IMR-90 (cell line): ENCODE results near the gene MAEA. TPM values are rescaled to one million over a fixed set of nuclear protein-coding genes. Genes with fewer than 3 reads are reported as not detected.

ENCODE experiments used
- ATAC-seq: fragments of 200-7000 bp; cut with Tn5 transposase; 2 replicates; pipeline ENCODE4 v1.9.1; 2020; ENCODE audit warnings: low read depth, mild to moderate bottlenecking, moderate library complexity
- BruUV-seq: library from RNA; stranded (reverse); fragments of 400-500 nt; replicated peaks from 2 replicates; lab custom pipeline; 2021; lab: Mats Ljungman, UMichigan
- CTCF ChIA-PET: fragments of 300-600 bp; formaldehyde crosslinking; extraction: SDS; loops from one replicate; lab custom pipeline; 2021; ENCODE audit warnings: antibody characterized with exemption; lab: Yijun Ruan, JAX
- POLR2A ChIA-PET: fragments of 300-600 bp; sonication (Branson Sonifier 250); formaldehyde crosslinking; loops from one replicate; lab custom pipeline; 2022; ENCODE audit warnings: antibody characterized with exemption; ENCODE audit not compliant: unreplicated experiment; lab: Charles Lee
- DNase-seq: peaks from one replicate; pipeline ENCODE4 v3.0.0; 2013
- H2AFZ ChIP-seq: replicated peaks from 2 replicates; pipeline ENCODE3; 2013; ENCODE audit warnings: low read length, mild to moderate bottlenecking; ENCODE audit not compliant: poor library complexity
- H2AK5ac ChIP-seq: 2 replicates; pipeline ENCODE4 v1.6.1; 2013; ENCODE audit warnings: low read depth, low read length, inconsistent platforms
- H2AK9ac ChIP-seq: replicated peaks from 2 replicates; pipeline ENCODE3; 2013; ENCODE audit warnings: mild to moderate bottlenecking, low read depth, low read length, moderate library complexity; ENCODE audit not compliant: poor library complexity
- H2BK120ac ChIP-seq: 2 replicates; pipeline ENCODE4 v1.6.1; 2013; ENCODE audit warnings: low read depth, low read length, inconsistent platforms
- H2BK15ac ChIP-seq: 3 replicates; pipeline ENCODE4 v1.6.1; 2013; ENCODE audit warnings: low read depth, low read length, inconsistent platforms
- H2BK20ac ChIP-seq: 2 replicates; pipeline ENCODE4 v1.6.1; 2013; ENCODE audit warnings: low read depth, mild to moderate bottlenecking, inconsistent platforms, low read length, moderate library complexity
- H2BK5ac ChIP-seq: 2 replicates; pipeline ENCODE4 v1.6.1; 2013; ENCODE audit warnings: mild to moderate bottlenecking, low read depth, low read length, inconsistent platforms; ENCODE audit not compliant: poor library complexity, severe bottlenecking
- H3K14ac ChIP-seq: replicated peaks from 2 replicates; pipeline ENCODE4 v1.6.1; 2013; ENCODE audit warnings: low read depth, low read length, inconsistent platforms
- H3K18ac ChIP-seq: 2 replicates; pipeline ENCODE4 v1.6.1; 2013; ENCODE audit warnings: low read depth, low read length, control low read depth
- H3K23ac ChIP-seq: 2 replicates; pipeline ENCODE4 v1.6.1; 2013; ENCODE audit warnings: low read depth, low read length, inconsistent platforms
- H3K27ac ChIP-seq: 2 replicates; pipeline ENCODE4 v1.5.1; 2013; ENCODE audit warnings: mild to moderate bottlenecking, control low read depth, low read length; ENCODE audit not compliant: insufficient read depth
- H3K27me3 ChIP-seq: 2 replicates; pipeline ENCODE4 v1.6.1; 2013; ENCODE audit warnings: low read length; ENCODE audit not compliant: control insufficient read depth, insufficient read depth
- H3K36me3 ChIP-seq: 2 replicates; pipeline ENCODE4 v1.6.1; 2013; ENCODE audit warnings: low read length, mixed read lengths; ENCODE audit not compliant: control insufficient read depth, insufficient read depth
- H3K4ac ChIP-seq: 2 replicates; pipeline ENCODE4 v1.6.1; 2013; ENCODE audit warnings: low read depth, low read length, inconsistent platforms
- H3K4me1 ChIP-seq: 2 replicates; pipeline ENCODE4 v1.6.1; 2013; ENCODE audit warnings: low read length, mixed read lengths; ENCODE audit not compliant: control insufficient read depth, insufficient read depth
- H3K4me2 ChIP-seq: 2 replicates; pipeline ENCODE4 v1.6.1; 2013; ENCODE audit warnings: low read depth, mild to moderate bottlenecking, control low read depth, low read length, moderate library complexity
- H3K4me3 ChIP-seq: 2 replicates; pipeline ENCODE4 v1.5.1; 2013; ENCODE audit warnings: low read depth, mild to moderate bottlenecking, control low read depth, low read length, moderate library complexity; ENCODE audit not compliant: insufficient read depth
- H3K56ac ChIP-seq: 2 replicates; pipeline ENCODE4 v1.6.1; 2013; ENCODE audit warnings: low read length, inconsistent platforms; ENCODE audit not compliant: insufficient read depth; ENCODE audit errors: extremely low read depth
- H3K79me1 ChIP-seq, 2 experiments: 2 replicates each; pipeline ENCODE4 v1.6.1; 2013; ENCODE audit warnings: low read length in 2 of 2, inconsistent platforms in 1 of 2, low read depth in 1 of 2
- H3K9ac ChIP-seq: 2 replicates; pipeline ENCODE4 v1.6.1; 2013; ENCODE audit warnings: low read depth, low read length, control low read depth
- H3K9me1 ChIP-seq: 2 replicates; pipeline ENCODE4 v1.6.1; 2013; ENCODE audit warnings: low read length, inconsistent platforms; ENCODE audit not compliant: insufficient read depth
- H3K9me3 ChIP-seq: 2 replicates; pipeline ENCODE4 v1.6.1; 2013; ENCODE audit warnings: low read length; ENCODE audit not compliant: control insufficient read depth, insufficient read depth
- H4K20me1 ChIP-seq: 2 replicates; pipeline ENCODE4 v1.6.1; 2013; ENCODE audit warnings: low read length, inconsistent platforms; ENCODE audit not compliant: insufficient read depth
- H4K5ac ChIP-seq: 2 replicates; pipeline ENCODE4 v1.6.1; 2013; ENCODE audit warnings: mild to moderate bottlenecking, low read depth, low read length, control low read depth
- H4K8ac ChIP-seq, 2 experiments: 2 replicates each; pipeline ENCODE4 v1.6.1; 2013; ENCODE audit warnings: low read depth in 2 of 2, low read length in 2 of 2, control low read depth in 1 of 2, inconsistent platforms in 1 of 2
- H4K91ac ChIP-seq: 2 replicates; pipeline ENCODE4 v1.6.1; 2013; ENCODE audit warnings: low read depth, low read length, inconsistent platforms; ENCODE audit not compliant: insufficient read depth
- BHLHE40 ChIP-seq: fragments of 150-350 bp; IDR thresholded peaks from 2 replicates; pipeline ENCODE4 v1.6.1; 2016; ENCODE audit warnings: mild to moderate bottlenecking, low read depth, low read length
- ELK1 ChIP-seq: fragments of 150-350 bp; IDR thresholded peaks from 2 replicates; pipeline ENCODE4 v1.6.1; 2016; ENCODE audit warnings: low read depth, mild to moderate bottlenecking, low read length, moderate library complexity, borderline replicate concordance
- FOS ChIP-seq: fragments of 150-350 bp; IDR thresholded peaks from 2 replicates; pipeline ENCODE4 v1.6.1; 2016; ENCODE audit warnings: low read depth, low read length
- NFE2L2 ChIP-seq: fragments of 150-350 bp; IDR thresholded peaks from 2 replicates; pipeline ENCODE4 v1.6.1; 2016; ENCODE audit warnings: low read depth, mild to moderate bottlenecking, low read length
- RCOR1 ChIP-seq: IDR thresholded peaks from 2 replicates; pipeline ENCODE4 v1.6.1; 2012; ENCODE audit warnings: mild to moderate bottlenecking, low read length, improper control_type of control experiment; ENCODE audit not compliant: insufficient replicate concordance
- WGBS, 2 experiments: methylation state at CpG; one replicate each; pipeline versions ENCODE4 v1.1.5 to v1.1.7; 2013; ENCODE audit warnings: missing lambda C conversion rate in 2 of 2; ENCODE audit not compliant: insufficient read length in 1 of 2; ENCODE audit errors: extremely low coverage in 2 of 2; 5-methylcytosine and 5-hydroxymethylcytosine counted together
- dilution Hi-C: fragments of 300-500 bp; cut with HindIII; formaldehyde crosslinking; loops from one replicate; pipeline ENCODE4 v1.14.3; 2018; ENCODE audit warnings: low sequenced_read_pairs; ENCODE audit not compliant: unreplicated experiment
- in situ Hi-C: fragments of 300-500 bp; cut with MboI; formaldehyde crosslinking; loops from 3 replicates; pipeline ENCODE4 v1.14.3; 2019; ENCODE audit warnings: low sequenced_read_pairs, inconsistent platforms, mixed read lengths
- intact Hi-C: fragments of 100-400 bp; cut with micrococcal nuclease; formaldehyde crosslinking; loops from 2 replicates; pipeline ENCODE4 v1.10.0; 2022
- polyA plus RNA-seq, 3 experiments: library from polyadenylated mRNA; depleted of rRNA; stranded (reverse); fragments of >200 nt; gene quantifications; 2 replicates each; pipeline ENCODE4 v1.2.3, GENCODE V29; 2012; ENCODE audit warnings: low replicate concordance in 1 of 3
- total RNA-seq: library from RNA; depleted of rRNA; stranded (reverse); fragments of >200 nt; gene quantifications from 2 replicates; pipeline ENCODE4 v1.2.3, GENCODE V29; 2012

MAEA gene
- total and polyA plus RNA-seq, 2 of the 4 experiments (the other 2 are of a cell fraction): 61.5 to 108 TPM

- no peak overlapping the region for H2BK15ac ChIP-seq
- H3K27me3 ChIP-seq: no peaks in the 10 kb centered on the region
- TF ChIP-seq BHLHE40 (0 out of 2 replicates have a peak, but pooled peaks have one; percentile 8), RCOR1 (peak; percentile 25), ELK1 (no peak), FOS (peak; percentile 73), NFE2L2 (no peak)
- no peak overlapping the region for H3K9ac ChIP-seq
- peak overlapping the region; percentile 83 for H2BK5ac ChIP-seq
- H2AK9ac ChIP-seq: peak overlapping the region; percentile 88
- H3K9me3 ChIP-seq: peaks cover 6% of the 10 kb centered on the region
- H3K36me3 ChIP-seq: peaks cover 58% of the 10 kb centered on the region
- H3K4me3 ChIP-seq: no peak overlapping the region
- no peaks in the 10 kb centered on the region for H3K4me1 ChIP-seq
- no peak overlapping the region; the same call in 1 of the 2 replicates for H2AK5ac ChIP-seq
- CTCF ChIA-PET: no interaction called here
- peaks cover 23% of the 10 kb centered on the region for H4K20me1 ChIP-seq
- peak overlapping the region; percentile 29; the same call in 1 of the 2 replicates for H2BK20ac ChIP-seq
- POLR2A ChIA-PET: no interaction called here
- BruUV-seq: no TSS peak
- 79% methylated on average over 7 of the region's 11 CpGs; no CpG with 5 or more reads in 1 of the 2 experiments for WGBS, 2 experiments
- peak; percentile 97 for DNase-seq
- H3K9me1 ChIP-seq: no peaks in the 10 kb centered on the region
- peak overlapping the region; percentile 41 for H2AFZ ChIP-seq
- intact Hi-C loops (no loop called here), dilution Hi-C loops (no loop called here), in situ Hi-C loops (no loop called here)
- no peak overlapping the region for H3K4me2 ChIP-seq
- no peak overlapping the region for H3K56ac ChIP-seq
- H3K4ac ChIP-seq: peak overlapping the region; percentile 64
- H4K5ac ChIP-seq: no peak overlapping the region
- peak overlapping the region in 1 of 2 experiments; percentile 65; a peak in 1 of 4 replicates for H4K8ac ChIP-seq
- peak overlapping the region; percentile 36 for H3K27ac ChIP-seq
- ATAC-seq: peak; percentile 56
- peak overlapping the region; percentile 43; the same call in 1 of the 2 replicates for H2BK120ac ChIP-seq
- H3K23ac ChIP-seq: no peak overlapping the region; the same call in 1 of the 2 replicates
- no peak overlapping the region for H4K91ac ChIP-seq
- peaks cover 21 to 52% of the 10 kb centered on the region in 2 experiments for H3K79me1 ChIP-seq
- no peak overlapping the region for H3K18ac ChIP-seq
- peak overlapping the region; percentile 79; the same call in 1 of the 2 replicates for H3K14ac ChIP-seq
Observed at GRCh38 chr4:1323635-1324442, 34.1 kb downstream of the MAEA start.
